K562 (cell line): ENCODE results near the gene TPGS1. TPM values are rescaled to one million over a fixed set of nuclear protein-coding genes. Genes with fewer than 3 reads are reported as not detected.

ENCODE experiments used
- ATF7 ChIP-seq: fragments of 450-650 bp; IDR thresholded peaks from 2 replicates; pipeline ENCODE4 v1.7.1; 2014; ENCODE audit warnings: mild to moderate bottlenecking, moderate library complexity
- CCNT2 ChIP-seq: IDR thresholded peaks from 2 replicates; pipeline ENCODE4 v1.6.1; 2011; ENCODE audit warnings: borderline replicate concordance, low read depth, mild to moderate bottlenecking, moderate library complexity, mixed read lengths, low read length; ENCODE audit not compliant: insufficient read length; ENCODE audit errors: extremely low read depth
- E2F5 ChIP-seq: sonication (generic); formaldehyde crosslinking; IDR thresholded peaks from 2 replicates; pipeline ENCODE4 v1.8.0; 2022; ENCODE audit warnings: mild to moderate bottlenecking, missing genetic modification reagents
- KDM4B ChIP-seq, 2 experiments: fragments of 450-650 bp in 1 of 2; sonication (generic) in 1 of 2; IDR thresholded peaks; 2 replicates each; pipeline ENCODE4 v1.6.1; 2016 to 2017; ENCODE audit warnings: borderline replicate concordance in 2 of 2, antibody characterized with exemption in 1 of 2, low read depth in 1 of 2, mild to moderate bottlenecking in 1 of 2
- MED1 ChIP-seq: sonication (generic); formaldehyde crosslinking; IDR thresholded peaks from 2 replicates; pipeline ENCODE4 v1.8.1; 2023; ENCODE audit warnings: missing genetic modification reagents, borderline replicate concordance
- NKRF ChIP-seq: fragments of 450-650 bp; IDR thresholded peaks from 2 replicates; pipeline ENCODE4 v1.6.1; 2016; ENCODE audit warnings: borderline replicate concordance
- OTX1 ChIP-seq: fragments of 450-650 bp; formaldehyde crosslinking; IDR thresholded peaks from 2 replicates; pipeline ENCODE4 v1.4.0; 2022; ENCODE audit warnings: mild to moderate bottlenecking
- TFAM ChIP-seq: fragments of 250-450 bp; sonication (Bioruptor Pico); conservative IDR thresholded peaks from 2 replicates; pipeline ENCODE4 v1.5.0; 2021; ENCODE audit warnings: mild to moderate bottlenecking, moderate library complexity
- WHSC1 ChIP-seq: IDR thresholded peaks from one replicate; pipeline ENCODE4 v1.6.1; 2012; ENCODE audit warnings: low read length, control low read depth, inconsistent platforms
- ZBTB1 ChIP-seq: sonication (generic); formaldehyde crosslinking; IDR thresholded peaks from 2 replicates; pipeline ENCODE4 v1.8.1; 2023; ENCODE audit warnings: missing genetic modification reagents, low read depth, mild to moderate bottlenecking, borderline replicate concordance
- ZBTB40 ChIP-seq, 2 experiments: fragments of 450-650 bp in 1 of 2; sonication (generic) in 1 of 2; formaldehyde crosslinking in 1 of 2; IDR thresholded peaks; 2 replicates each; pipeline versions ENCODE4 v1.7.1 to v1.9.0; 2016 to 2022; ENCODE audit warnings: inconsistent platforms in 1 of 2, mild to moderate bottlenecking in 1 of 2, missing genetic modification reagents in 1 of 2
- ZFP36 ChIP-seq: fragments of 150-350 bp; IDR thresholded peaks from 2 replicates; pipeline ENCODE4 v1.6.1; 2018; ENCODE audit warnings: low read length, low read depth; ENCODE audit not compliant: partially characterized antibody
- polyA plus RNA-seq, 8 experiments: library from polyadenylated mRNA; depleted of rRNA in 4 of 8; stranded (reverse) in 5 of 8; unstranded in 3 of 8; fragments of >200 nt; fragmentation: Nextera tagmentation in 2 of 8; fragmentation: Illumina TruSeq in 1 of 8; extraction: Ambion mirVana in 2 of 8; extraction: Trizol in 1 of 8; gene quantifications; 2 replicates each; pipeline versions ENCODE4 v1.2.1 to v1.2.3, GENCODE V29; 2011 to 2014; ENCODE audit warnings: inconsistent platforms in 1 of 8, missing spikeins in 1 of 8
- total RNA-seq, 7 experiments: library from RNA; depleted of rRNA in 6 of 7; stranded (reverse); fragments of >200 nt in 6 of 7; fragmentation: Illumina TruSeq in 2 of 7; extraction: Trizol in 2 of 7; gene quantifications; 2 replicates each; pipeline versions ENCODE4 v1.2.1 to v1.2.3, GENCODE V29; 2011 to 2021; ENCODE audit warnings: low replicate concordance in 1 of 7

TPGS1 gene
- total and polyA plus RNA-seq, 9 of the 15 experiments (the other 6 are each of a cell fraction or from before 2014, with no cell fraction given): 0.30 to 31.6 (median 1.2) TPM; not detected in 2

- no peak for TF ChIP-seq ZBTB40 (IDR thresholded peaks at IDR 0.05)
- TF ChIP-seq ZBTB40 (CRISPR knock-in tag; IDR thresholded peaks at IDR 0.05): no peak
- no peak for TF ChIP-seq ATF7
- no peak for TF ChIP-seq MED1
- TF ChIP-seq WHSC1: no peak
- TF ChIP-seq ZFP36: no peak
- TF ChIP-seq NKRF: 0 out of 2 replicates have a peak, but pooled peaks have one; percentile 41
- TF ChIP-seq OTX1 (CRISPR knock-in tag): 0 out of 2 replicates have a peak, but pooled peaks have one; percentile 37
- no peak for TF ChIP-seq TFAM (CRISPR knock-in tag)
- no peak for TF ChIP-seq KDM4B (IDR thresholded peaks at IDR 0.05; ENCODE audit: borderline replicate concordance in 2 of 2, low read depth in 1 of 2)
- TF ChIP-seq ZBTB1 (CRISPR knock-in tag): no peak
- no peak for TF ChIP-seq CCNT2
- no peak for TF ChIP-seq E2F5
Measured at GRCh38 chr19:493391-494170, 13.7 kb upstream of the TPGS1 start (continued).
